Measurements from ENCODE around the gene COG1.

The COG1 gene

DNA sequence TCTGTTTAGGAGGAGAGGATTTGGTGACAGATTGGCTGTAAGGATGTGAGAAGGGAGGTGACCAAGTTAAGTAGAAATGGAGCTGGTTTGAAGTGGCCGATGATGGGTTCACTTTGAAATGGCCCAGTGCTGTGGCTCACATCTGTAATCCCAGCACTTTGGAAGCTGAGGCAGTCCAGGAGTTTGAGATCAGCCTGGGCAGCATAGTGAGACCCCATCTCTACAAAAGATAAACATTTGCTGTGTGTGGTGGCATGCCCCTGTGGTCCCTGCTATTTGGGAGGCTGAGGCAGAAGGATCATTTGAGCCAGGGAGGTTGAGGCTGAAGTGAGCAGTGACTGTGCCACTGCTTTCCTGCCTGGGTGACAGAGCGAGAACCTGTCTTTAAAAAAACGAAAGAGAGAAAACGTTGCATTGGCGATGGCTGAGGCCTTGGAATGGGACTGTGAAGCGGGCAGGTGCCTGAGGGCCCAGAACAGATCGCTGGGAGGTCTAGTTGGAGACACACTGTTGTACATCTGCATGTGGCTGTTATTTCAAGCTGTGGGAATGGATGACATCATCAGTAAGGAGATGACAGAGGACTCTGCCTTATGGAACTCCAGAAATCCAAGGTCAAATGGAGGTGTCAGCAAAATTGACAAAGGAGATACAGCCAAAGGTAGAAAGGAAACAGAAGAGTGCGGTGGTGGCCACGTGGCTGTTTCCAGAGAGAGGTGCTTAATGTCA lies 5.5 kb downstream of the COG1 start:
- Histone ChIP-seq H3K9me3 (ENCODE audit: low read length) (no peaks in the 10 kb centered on the region), H2AFZ (ENCODE audit: low read depth, low read length) (no peak overlapping the region), H3K4me1 (ENCODE audit: insufficient read depth, low read length) (peaks cover 6% of the 10 kb centered on the region), H3K27me3 (ENCODE audit: insufficient read depth, low read length) (no peaks in the 10 kb centered on the region), H3K4me3 (ENCODE audit: low read length) (no peak overlapping the region), H3K36me3 (ENCODE audit: insufficient read depth, low read length) (peaks cover 73% of the 10 kb centered on the region)

DNA sequence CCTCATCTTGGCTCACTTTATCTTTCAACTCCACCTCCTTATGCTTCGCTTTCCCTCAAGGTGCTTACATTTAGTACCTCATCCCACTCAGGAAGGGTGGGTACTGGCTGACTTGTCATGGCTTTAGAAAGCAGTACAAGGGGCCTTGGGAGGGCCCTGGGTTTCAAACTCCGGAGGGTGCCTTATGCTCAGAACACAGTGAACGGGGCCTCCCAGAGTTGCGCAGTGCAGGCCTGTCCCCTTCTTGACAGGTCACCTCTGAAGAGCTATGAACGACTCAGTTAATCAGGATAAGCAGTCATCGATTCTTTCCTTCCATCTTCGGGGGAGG lies 6.0 kb downstream of the COG1 start:
- Histone ChIP-seq H3K27me3 (ENCODE audit: insufficient read depth, low read length) (no peaks in the 10 kb centered on the region), H3K36me3 (ENCODE audit: insufficient read depth, low read length) (peaks cover 78% of the 10 kb centered on the region), H3K9me3 (ENCODE audit: low read length) (no peaks in the 10 kb centered on the region), H3K4me3 (ENCODE audit: low read length) (no peak overlapping the region), H3K4me1 (ENCODE audit: insufficient read depth, low read length) (peaks cover 1% of the 10 kb centered on the region), H2AFZ (ENCODE audit: low read depth, low read length) (no peak overlapping the region)

DNA sequence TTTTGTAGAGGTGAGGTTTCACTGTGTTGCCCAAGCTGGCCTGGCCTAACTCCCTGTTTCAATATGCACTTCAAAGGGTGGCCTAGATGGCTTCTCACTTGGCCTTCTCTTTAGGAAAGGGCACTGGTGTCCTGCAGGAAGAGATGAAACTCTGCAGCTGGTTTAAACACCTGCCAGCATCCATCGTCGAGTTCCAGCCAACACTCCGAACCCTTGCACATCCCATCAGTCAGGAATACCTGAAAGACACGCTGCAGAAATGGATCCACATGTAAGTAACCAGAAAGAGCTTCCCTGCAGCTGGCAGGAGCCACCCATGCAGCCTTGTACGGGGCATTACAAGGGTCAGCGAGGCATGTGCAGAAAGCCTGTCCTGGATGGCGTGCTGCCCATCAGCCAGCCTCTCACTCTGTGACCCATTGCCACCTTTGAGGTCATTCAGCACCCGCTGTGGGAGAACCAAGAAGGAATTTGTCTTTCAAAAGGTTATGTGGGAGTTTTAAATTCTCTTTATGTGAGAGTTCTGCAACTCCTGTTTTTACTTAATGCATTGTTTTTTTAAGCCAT lies 7.0 kb downstream of the COG1 start:
- Histone ChIP-seq H2AFZ (ENCODE audit: low read depth, low read length) (no peak overlapping the region), H3K4me1 (ENCODE audit: insufficient read depth, low read length) (no peaks in the 10 kb centered on the region), H3K4me3 (ENCODE audit: low read length) (no peak overlapping the region), H3K36me3 (ENCODE audit: insufficient read depth, low read length) (peaks cover 87% of the 10 kb centered on the region), H3K27me3 (ENCODE audit: insufficient read depth, low read length) (no peaks in the 10 kb centered on the region), H3K9me3 (ENCODE audit: low read length) (no peaks in the 10 kb centered on the region)

DNA sequence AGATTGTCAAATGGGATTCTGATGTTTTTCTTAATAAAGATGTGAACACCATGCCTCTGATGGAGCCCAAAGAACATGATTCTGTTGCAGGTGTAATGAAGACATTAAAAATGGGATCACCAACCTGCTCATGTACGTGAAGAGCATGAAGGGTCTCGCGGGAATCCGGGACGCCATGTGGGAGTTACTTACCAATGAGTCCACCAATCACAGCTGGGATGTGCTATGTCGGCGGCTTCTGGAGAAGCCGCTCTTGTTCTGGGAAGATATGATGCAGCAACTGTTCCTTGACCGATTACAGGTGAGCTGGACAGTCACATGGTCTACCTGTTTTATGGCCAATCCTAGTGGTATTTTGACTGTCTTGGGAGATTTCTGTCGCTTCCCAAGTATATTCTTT lies 7.6 kb downstream of the COG1 start:
- H3K4me3 ChIP-seq (ENCODE audit: low read length): no peak overlapping the region
- peaks cover 93% of the 10 kb centered on the region for H3K36me3 ChIP-seq (ENCODE audit: insufficient read depth, low read length)
- H3K9me3 ChIP-seq (ENCODE audit: low read length): no peaks in the 10 kb centered on the region
- no peaks in the 10 kb centered on the region for H3K4me1 ChIP-seq (ENCODE audit: insufficient read depth, low read length)
- no peaks in the 10 kb centered on the region for H3K27me3 ChIP-seq (ENCODE audit: insufficient read depth, low read length)
- no peak overlapping the region for H2AFZ ChIP-seq (ENCODE audit: low read depth, low read length)

- Histone ChIP-seq H2AFZ (ENCODE audit: low read depth, low read length) (no peak overlapping the region), H3K27me3 (ENCODE audit: insufficient read depth, low read length) (no peaks in the 10 kb centered on the region), H3K4me1 (ENCODE audit: insufficient read depth, low read length) (no peaks in the 10 kb centered on the region), H3K9me3 (ENCODE audit: low read length) (no peaks in the 10 kb centered on the region), H3K36me3 (ENCODE audit: insufficient read depth, low read length) (peaks cover 95% of the 10 kb centered on the region), H3K4me3 (ENCODE audit: low read length) (no peak overlapping the region)
Observed at GRCh38 chr17:73201215-73202069, 8.6 kb downstream of the COG1 start.

GRCh38 chr17:73203135-73203787 lies 10.4 kb downstream of the COG1 start:
- no peak overlapping the region for H2AFZ ChIP-seq (ENCODE audit: low read depth, low read length)
- H3K36me3 ChIP-seq (ENCODE audit: insufficient read depth, low read length): peaks cover 94% of the 10 kb centered on the region
- H3K9me3 ChIP-seq (ENCODE audit: low read length): no peaks in the 10 kb centered on the region

GRCh38 chr17:73203788-73204479 lies 11.1 kb downstream of the COG1 start:
- no peaks in the 10 kb centered on the region for H3K27me3 ChIP-seq (ENCODE audit: insufficient read depth, low read length)
- no peaks in the 10 kb centered on the region for H3K4me1 ChIP-seq (ENCODE audit: insufficient read depth, low read length)
- no peak overlapping the region for H3K4me3 ChIP-seq (ENCODE audit: low read length)
- no peak overlapping the region for H2AFZ ChIP-seq (ENCODE audit: low read depth, low read length)
- no peaks in the 10 kb centered on the region for H3K9me3 ChIP-seq (ENCODE audit: low read length)
- peaks cover 94% of the 10 kb centered on the region for H3K36me3 ChIP-seq (ENCODE audit: insufficient read depth, low read length)

More at GRCh38 chr17:73203135-73203787, 10.4 kb downstream of the COG1 start:
- Histone ChIP-seq H3K4me1 (ENCODE audit: insufficient read depth, low read length) (no peaks in the 10 kb centered on the region), H3K27me3 (ENCODE audit: insufficient read depth, low read length) (no peaks in the 10 kb centered on the region), H3K4me3 (ENCODE audit: low read length) (no peak overlapping the region)

- no peaks in the 10 kb centered on the region for H3K4me1 ChIP-seq (ENCODE audit: insufficient read depth, low read length)
- H3K27me3 ChIP-seq (ENCODE audit: insufficient read depth, low read length): no peaks in the 10 kb centered on the region
- no peak overlapping the region for H3K4me3 ChIP-seq (ENCODE audit: low read length)
- H2AFZ ChIP-seq (ENCODE audit: low read depth, low read length): no peak overlapping the region
- no peaks in the 10 kb centered on the region for H3K9me3 ChIP-seq (ENCODE audit: low read length)
- H3K36me3 ChIP-seq (ENCODE audit: insufficient read depth, low read length): peaks cover 87% of the 10 kb centered on the region
Observed at GRCh38 chr17:73205459-73205961, 12.7 kb downstream of the COG1 start.

DNA sequence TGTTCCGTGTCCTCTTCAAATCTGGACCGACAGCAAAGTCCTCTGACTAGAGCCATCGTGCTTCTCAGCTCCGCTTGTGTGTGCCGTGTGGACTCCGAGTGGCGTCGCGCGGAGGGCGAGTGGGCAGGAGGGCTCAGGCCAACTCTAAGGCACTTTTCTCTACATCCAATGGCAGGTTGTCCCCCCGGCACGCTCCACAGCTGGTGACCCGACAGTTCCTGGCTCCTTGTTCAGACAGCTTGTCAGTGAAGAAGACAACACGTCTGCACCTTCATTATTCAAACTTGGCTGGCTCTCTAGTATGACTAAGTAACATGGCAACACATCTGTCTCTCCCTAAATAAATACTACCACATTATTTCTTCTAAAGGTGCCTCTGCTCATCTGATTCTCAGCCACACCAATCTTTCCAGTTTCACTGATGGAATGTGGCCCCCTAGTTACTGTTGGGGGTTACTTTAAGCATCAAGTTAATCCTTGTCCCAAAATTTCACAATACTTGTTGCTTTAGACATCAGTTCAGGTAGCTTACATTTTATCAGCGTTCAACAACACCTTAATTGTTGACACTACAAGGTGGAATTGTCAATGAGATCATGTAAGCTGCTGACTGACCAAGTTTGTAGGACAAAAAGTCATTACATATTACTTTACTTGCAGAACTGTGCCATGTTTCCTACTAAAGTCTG lies 15.4 kb downstream of the COG1 start:
- Histone ChIP-seq H3K36me3 (ENCODE audit: insufficient read depth, low read length) (peaks cover 63% of the 10 kb centered on the region), H2AFZ (ENCODE audit: low read depth, low read length) (no peak overlapping the region), H3K27me3 (ENCODE audit: insufficient read depth, low read length) (no peaks in the 10 kb centered on the region), H3K4me1 (ENCODE audit: insufficient read depth, low read length) (no peaks in the 10 kb centered on the region), H3K9me3 (ENCODE audit: low read length) (no peaks in the 10 kb centered on the region), H3K4me3 (ENCODE audit: low read length) (no peak overlapping the region)

- Histone ChIP-seq H2AFZ (ENCODE audit: low read depth, low read length) (no peak overlapping the region), H3K27me3 (ENCODE audit: insufficient read depth, low read length) (no peaks in the 10 kb centered on the region), H3K36me3 (ENCODE audit: insufficient read depth, low read length) (peaks cover 51% of the 10 kb centered on the region), H3K4me3 (ENCODE audit: low read length) (no peak overlapping the region), H3K9me3 (ENCODE audit: low read length) (no peaks in the 10 kb centered on the region), H3K4me1 (ENCODE audit: insufficient read depth, low read length) (no peaks in the 10 kb centered on the region)
Observed at GRCh38 chr17:73209436-73209835, 16.6 kb downstream of the COG1 start.

GRCh38 chr17:73210002-73210678 lies 17.3 kb downstream of the COG1 start:
- Histone ChIP-seq H3K27me3 (ENCODE audit: insufficient read depth, low read length) (no peaks in the 10 kb centered on the region), H2AFZ (ENCODE audit: low read depth, low read length) (no peak overlapping the region), H3K4me3 (ENCODE audit: low read length) (no peak overlapping the region), H3K4me1 (ENCODE audit: insufficient read depth, low read length) (peaks cover 5% of the 10 kb centered on the region), H3K36me3 (ENCODE audit: insufficient read depth, low read length) (peaks cover 46% of the 10 kb centered on the region), H3K9me3 (ENCODE audit: low read length) (no peaks in the 10 kb centered on the region)

DNA sequence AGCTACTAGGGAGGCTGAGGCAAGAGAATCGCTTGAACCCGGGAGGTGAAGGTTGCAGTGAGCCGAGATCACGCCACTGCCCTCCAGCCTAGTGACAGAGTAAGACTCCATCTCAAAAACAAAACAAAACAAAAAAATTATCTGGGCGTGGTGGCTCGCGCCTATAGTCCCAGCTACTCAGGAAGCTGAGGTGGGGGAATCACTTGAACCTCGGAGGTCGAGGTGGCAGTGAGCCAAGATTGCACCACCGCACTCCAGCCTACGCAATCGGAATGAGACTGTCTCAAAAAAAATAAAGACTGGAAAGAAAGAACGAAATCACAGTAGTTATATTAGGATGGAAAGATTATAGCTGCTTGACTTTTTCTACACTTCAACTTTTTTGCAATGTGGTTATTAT lies 18.9 kb downstream of the COG1 start:
- H3K4me3 ChIP-seq (ENCODE audit: low read length): no peak overlapping the region
- H3K36me3 ChIP-seq (ENCODE audit: insufficient read depth, low read length): peaks cover 32% of the 10 kb centered on the region
- H3K27me3 ChIP-seq (ENCODE audit: insufficient read depth, low read length): no peaks in the 10 kb centered on the region
- H3K4me1 ChIP-seq (ENCODE audit: insufficient read depth, low read length): peaks cover 5% of the 10 kb centered on the region
- H3K9me3 ChIP-seq (ENCODE audit: low read length): no peaks in the 10 kb centered on the region
- no peak overlapping the region for H2AFZ ChIP-seq (ENCODE audit: low read depth, low read length)
